ENCODE results near the gene AGAP1.
A peak's percentile ranks its signal among the peaks of the same experiment; 100 is the strongest.

The AGAP1 gene

GRCh38 chr2:235639428-235639773 lies 145.6 kb downstream of the AGAP1 start:
- H3K4me1 ChIP-seq (ENCODE audit: control insufficient read depth, insufficient read depth, low read length): peaks cover 57% of the 10 kb centered on the region
- peak overlapping the region; percentile 72 for H3K9ac ChIP-seq (ENCODE audit: low read depth, low read length)
- no peaks in the 10 kb centered on the region for H3K9me3 ChIP-seq (replicated peaks; ENCODE audit: low read length)

GRCh38 chr2:235639885-235640284 lies 146.0 kb downstream of the AGAP1 start:
- H3K9me3 ChIP-seq (replicated peaks; ENCODE audit: low read length): no peaks in the 10 kb centered on the region
- peak overlapping the region; percentile 72 for H3K9ac ChIP-seq (ENCODE audit: low read depth, low read length)
- peaks cover 52% of the 10 kb centered on the region for H3K4me1 ChIP-seq (ENCODE audit: control insufficient read depth, insufficient read depth, low read length)
- H3K27me3 ChIP-seq (ENCODE audit: control insufficient read depth, insufficient read depth, low read length): no peaks in the 10 kb centered on the region
- peak overlapping the region; percentile 31 for H3K4me3 ChIP-seq (ENCODE audit: low read length)
- no peaks in the 10 kb centered on the region for H3K36me3 ChIP-seq (ENCODE audit: insufficient read depth, low read length)
- H3K4me2 ChIP-seq (ENCODE audit: low read length): peak overlapping the region; percentile 64

More at GRCh38 chr2:235639428-235639773, 145.6 kb downstream of the AGAP1 start:
- Histone ChIP-seq H3K4me3 (ENCODE audit: low read length) (peak overlapping the region; percentile 31), H3K27me3 (ENCODE audit: control insufficient read depth, insufficient read depth, low read length) (no peaks in the 10 kb centered on the region), H3K36me3 (ENCODE audit: insufficient read depth, low read length) (no peaks in the 10 kb centered on the region), H3K4me2 (ENCODE audit: low read length) (peak overlapping the region; percentile 64)

GRCh38 chr2:235640377-235640776 lies 146.5 kb downstream of the AGAP1 start:
- no peaks in the 10 kb centered on the region for H3K36me3 ChIP-seq (ENCODE audit: insufficient read depth, low read length)
- H3K4me2 ChIP-seq (ENCODE audit: low read length): peak overlapping the region; percentile 64
- H3K4me3 ChIP-seq (ENCODE audit: low read length): no peak overlapping the region
- peak overlapping the region; percentile 72 for H3K9ac ChIP-seq (ENCODE audit: low read depth, low read length)
- peaks cover 47% of the 10 kb centered on the region for H3K4me1 ChIP-seq (ENCODE audit: control insufficient read depth, insufficient read depth, low read length)
- H3K9me3 ChIP-seq (replicated peaks; ENCODE audit: low read length): no peaks in the 10 kb centered on the region
- H3K27me3 ChIP-seq (ENCODE audit: control insufficient read depth, insufficient read depth, low read length): no peaks in the 10 kb centered on the region

GRCh38 chr2:235640926-235641723 lies 147.3 kb downstream of the AGAP1 start:
- peaks cover 43% of the 10 kb centered on the region for H3K4me1 ChIP-seq (ENCODE audit: control insufficient read depth, insufficient read depth, low read length)

GRCh38 chr2:235641956-235642355 lies 148.1 kb downstream of the AGAP1 start:
- Histone ChIP-seq H3K9me3 (replicated peaks; ENCODE audit: low read length) (no peaks in the 10 kb centered on the region), H3K4me1 (ENCODE audit: control insufficient read depth, insufficient read depth, low read length) (peaks cover 43% of the 10 kb centered on the region), H3K9ac (ENCODE audit: low read depth, low read length) (peak overlapping the region; percentile 72), H3K4me2 (ENCODE audit: low read length) (peak overlapping the region; percentile 70), H3K36me3 (ENCODE audit: insufficient read depth, low read length) (no peaks in the 10 kb centered on the region), H3K27me3 (ENCODE audit: control insufficient read depth, insufficient read depth, low read length) (no peaks in the 10 kb centered on the region), H3K4me3 (ENCODE audit: low read length) (peak overlapping the region; percentile 39)

More at GRCh38 chr2:235640926-235641723, 147.3 kb downstream of the AGAP1 start:
- Histone ChIP-seq H3K27me3 (ENCODE audit: control insufficient read depth, insufficient read depth, low read length) (no peaks in the 10 kb centered on the region), H3K4me3 (ENCODE audit: low read length) (peak overlapping the region; percentile 39), H3K36me3 (ENCODE audit: insufficient read depth, low read length) (no peaks in the 10 kb centered on the region), H3K9me3 (replicated peaks; ENCODE audit: low read length) (no peaks in the 10 kb centered on the region), H3K4me2 (ENCODE audit: low read length) (peak overlapping the region; percentile 70), H3K9ac (ENCODE audit: low read depth, low read length) (peak overlapping the region; percentile 72)

- Histone ChIP-seq H3K4me1 (ENCODE audit: control insufficient read depth, insufficient read depth, low read length) (peaks cover 43% of the 10 kb centered on the region), H3K36me3 (ENCODE audit: insufficient read depth, low read length) (no peaks in the 10 kb centered on the region), H3K27me3 (ENCODE audit: control insufficient read depth, insufficient read depth, low read length) (no peaks in the 10 kb centered on the region), H3K9ac (ENCODE audit: low read depth, low read length) (peak overlapping the region; percentile 72), H3K9me3 (replicated peaks; ENCODE audit: low read length) (no peaks in the 10 kb centered on the region), H3K4me3 (ENCODE audit: low read length) (peak overlapping the region; percentile 39), H3K4me2 (ENCODE audit: low read length) (peak overlapping the region; percentile 70)
Observed at GRCh38 chr2:235642446-235643098, 148.7 kb downstream of the AGAP1 start.

GRCh38 chr2:235643680-235644511 lies 150.1 kb downstream of the AGAP1 start:
- Histone ChIP-seq H3K4me1 (ENCODE audit: control insufficient read depth, insufficient read depth, low read length) (peaks cover 40% of the 10 kb centered on the region), H3K4me2 (ENCODE audit: low read length) (no peak overlapping the region), H3K4me3 (ENCODE audit: low read length) (no peak overlapping the region), H3K27me3 (ENCODE audit: control insufficient read depth, insufficient read depth, low read length) (no peaks in the 10 kb centered on the region), H3K9me3 (replicated peaks; ENCODE audit: low read length) (no peaks in the 10 kb centered on the region), H3K9ac (ENCODE audit: low read depth, low read length) (no peak overlapping the region), H3K36me3 (ENCODE audit: insufficient read depth, low read length) (no peaks in the 10 kb centered on the region)

- no peak overlapping the region for H3K4me2 ChIP-seq (ENCODE audit: low read length)
- no peaks in the 10 kb centered on the region for H3K36me3 ChIP-seq (ENCODE audit: insufficient read depth, low read length)
- H3K27me3 ChIP-seq (ENCODE audit: control insufficient read depth, insufficient read depth, low read length): no peaks in the 10 kb centered on the region
- H3K4me3 ChIP-seq (ENCODE audit: low read length): no peak overlapping the region
- no peak overlapping the region for H3K9ac ChIP-seq (ENCODE audit: low read depth, low read length)
- H3K9me3 ChIP-seq (replicated peaks; ENCODE audit: low read length): no peaks in the 10 kb centered on the region
- peaks cover 7% of the 10 kb centered on the region for H3K4me1 ChIP-seq (ENCODE audit: control insufficient read depth, insufficient read depth, low read length)
Observed at GRCh38 chr2:235647264-235647663, 153.4 kb downstream of the AGAP1 start.

GRCh38 chr2:235647877-235648276 lies 154.0 kb downstream of the AGAP1 start:
- Histone ChIP-seq H3K9me3 (replicated peaks; ENCODE audit: low read length) (no peaks in the 10 kb centered on the region), H3K36me3 (ENCODE audit: insufficient read depth, low read length) (no peaks in the 10 kb centered on the region), H3K4me1 (ENCODE audit: control insufficient read depth, insufficient read depth, low read length) (peaks cover 1% of the 10 kb centered on the region), H3K27me3 (ENCODE audit: control insufficient read depth, insufficient read depth, low read length) (no peaks in the 10 kb centered on the region), H3K9ac (ENCODE audit: low read depth, low read length) (no peak overlapping the region), H3K4me2 (ENCODE audit: low read length) (no peak overlapping the region), H3K4me3 (ENCODE audit: low read length) (no peak overlapping the region)

- H3K9ac ChIP-seq (ENCODE audit: low read depth, low read length): no peak overlapping the region
- no peaks in the 10 kb centered on the region for H3K27me3 ChIP-seq (ENCODE audit: control insufficient read depth, insufficient read depth, low read length)
- peaks cover 8% of the 10 kb centered on the region for H3K4me1 ChIP-seq (ENCODE audit: control insufficient read depth, insufficient read depth, low read length)
- H3K4me2 ChIP-seq (ENCODE audit: low read length): no peak overlapping the region
- no peak overlapping the region for H3K4me3 ChIP-seq (ENCODE audit: low read length)
- H3K36me3 ChIP-seq (ENCODE audit: insufficient read depth, low read length): no peaks in the 10 kb centered on the region
- H3K9me3 ChIP-seq (replicated peaks; ENCODE audit: low read length): no peaks in the 10 kb centered on the region
Observed at GRCh38 chr2:235649418-235649817, 155.6 kb downstream of the AGAP1 start.

- Histone ChIP-seq H3K4me3 (ENCODE audit: low read length) (no peak overlapping the region), H3K4me2 (ENCODE audit: low read length) (no peak overlapping the region), H3K9me3 (replicated peaks; ENCODE audit: low read length) (no peaks in the 10 kb centered on the region), H3K36me3 (ENCODE audit: insufficient read depth, low read length) (no peaks in the 10 kb centered on the region), H3K4me1 (ENCODE audit: control insufficient read depth, insufficient read depth, low read length) (peaks cover 9% of the 10 kb centered on the region), H3K27me3 (ENCODE audit: control insufficient read depth, insufficient read depth, low read length) (no peaks in the 10 kb centered on the region), H3K9ac (ENCODE audit: low read depth, low read length) (no peak overlapping the region)
Observed at GRCh38 chr2:235651643-235652042, 157.8 kb downstream of the AGAP1 start.
